ENCODE data around the gene SKAP2.

The SKAP2 gene

GRCh38 chr7:26743205-26743604 is 121.2 kb downstream of the SKAP2 start:
- FAIRE-seq, result no peak

DNA sequence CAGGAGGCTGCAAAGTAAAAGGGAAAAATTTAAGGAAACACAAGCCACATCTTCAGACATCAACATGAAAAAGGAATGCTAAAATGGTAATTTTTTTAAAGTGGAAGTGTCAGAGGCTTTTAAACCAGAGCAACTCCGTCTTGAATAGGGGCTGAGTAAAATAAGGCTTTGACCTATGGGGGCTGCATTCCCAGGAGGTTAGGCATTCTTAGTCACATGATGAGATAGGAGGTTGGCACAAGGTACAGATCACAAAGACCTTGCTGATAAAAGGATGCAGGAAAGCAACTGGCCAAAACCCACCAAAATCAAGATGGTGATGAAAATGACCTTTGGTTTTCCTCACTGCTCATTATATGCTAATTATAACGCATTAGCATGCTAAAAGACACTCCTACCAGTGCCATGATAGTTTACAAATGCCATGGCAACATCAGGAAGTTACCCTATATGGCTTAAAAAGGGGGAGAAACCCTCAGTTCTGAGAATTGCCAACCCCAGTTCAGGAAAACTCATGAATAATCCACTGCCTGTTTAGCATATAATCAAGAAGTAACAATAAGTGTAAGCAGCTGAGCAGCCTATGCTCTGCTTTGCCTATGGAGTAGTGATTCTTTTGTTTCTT is 128.3 kb downstream of the SKAP2 start:
- FAIRE-seq, result no peak

DNA sequence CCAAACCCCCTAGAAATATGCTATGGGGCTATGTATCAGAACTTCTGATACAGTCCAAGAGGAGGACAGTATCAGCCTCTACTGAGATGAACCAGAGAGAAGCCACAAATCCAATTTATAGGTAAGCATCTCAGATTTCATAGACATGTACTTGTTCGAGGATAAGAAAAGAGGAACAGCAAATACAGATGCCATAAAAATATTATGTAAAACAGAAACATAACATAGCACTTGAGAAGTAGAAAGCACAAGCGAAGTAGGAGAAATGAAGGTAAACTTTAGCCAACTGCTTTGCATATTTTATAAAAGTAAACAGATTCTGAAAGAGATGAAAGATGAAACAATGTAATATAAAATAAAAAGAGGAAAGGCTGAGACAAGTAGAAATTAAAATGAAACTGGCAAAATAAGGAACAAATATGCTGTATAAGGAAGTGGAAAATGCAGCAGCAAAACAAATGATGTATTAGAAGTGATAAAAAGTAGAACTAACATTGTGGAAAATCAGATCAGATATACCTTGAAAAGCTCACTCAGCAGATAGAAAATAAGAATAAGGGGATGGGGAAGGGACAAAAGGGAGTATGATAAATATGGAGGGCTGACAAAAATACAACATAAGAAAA is 135.1 kb downstream of the SKAP2 start:
- FAIRE-seq, result no peak

DNA sequence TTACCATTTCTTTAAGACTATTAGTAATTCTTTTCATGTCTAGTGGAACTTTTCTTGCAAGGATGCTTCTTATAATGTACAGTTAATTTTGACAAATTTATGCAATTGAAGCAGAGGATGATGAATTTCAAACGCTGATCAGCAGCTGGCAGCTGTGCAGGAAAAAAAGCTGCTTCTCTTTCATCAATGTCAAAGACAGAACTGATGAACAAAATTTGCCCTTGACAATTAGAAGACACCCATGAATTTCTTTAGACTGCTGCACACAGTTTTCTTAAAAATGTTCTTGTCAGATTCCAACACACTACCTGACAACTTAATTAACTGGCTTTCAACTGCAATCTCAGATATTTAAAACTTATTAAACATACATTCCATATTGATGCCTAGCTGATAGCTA is 138.3 kb downstream of the SKAP2 start:
- no peak for FAIRE-seq

- FAIRE-seq, result no peak
These were observed 139.6 kb downstream of the SKAP2 start for GRCh38 chr7:26724795-26725194.

DNA sequence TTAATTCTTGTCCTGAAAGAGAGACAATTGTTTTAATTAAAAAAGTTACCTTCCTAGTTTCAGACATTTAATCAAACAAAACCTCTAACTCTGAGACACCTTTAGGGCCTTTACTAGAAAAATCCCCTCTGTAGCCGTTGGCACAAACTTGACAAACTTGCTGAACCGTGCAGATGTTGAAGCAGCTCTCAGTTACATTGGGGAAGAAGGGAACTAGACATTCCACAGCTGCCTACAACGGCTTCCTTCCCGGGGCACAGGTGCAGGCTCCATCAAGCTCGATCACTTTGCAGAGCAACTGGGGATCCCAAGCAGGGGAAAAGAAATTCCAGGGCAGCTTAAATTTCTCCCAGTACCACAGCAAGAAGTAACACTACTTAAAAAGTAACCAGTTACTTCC is 141.3 kb downstream of the SKAP2 start:
- FAIRE-seq, result no peak

- no peak for FAIRE-seq
These were observed 142.9 kb downstream of the SKAP2 start for GRCh38 chr7:26721450-26721849.

DNA sequence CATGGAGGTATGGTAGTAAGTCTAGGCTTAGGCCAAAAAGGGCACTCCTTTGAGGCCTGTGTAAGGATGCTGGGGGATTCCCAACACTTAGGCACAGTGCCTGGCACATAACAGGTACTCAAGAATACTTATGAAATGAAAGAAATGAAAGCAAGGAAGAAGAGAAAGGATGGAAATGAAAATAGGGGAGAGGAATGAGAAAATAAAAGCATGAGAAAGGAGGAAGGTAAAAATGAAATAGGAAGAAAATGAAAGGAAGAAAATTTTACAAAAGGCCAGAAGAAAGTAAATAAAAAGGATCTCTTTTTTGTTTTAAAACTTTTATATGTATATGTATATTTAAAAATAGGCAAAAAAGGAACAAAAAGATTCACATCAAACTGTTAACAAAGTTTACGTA is 146.3 kb downstream of the SKAP2 start:
- FAIRE-seq, result no peak

- FAIRE-seq, result no peak
These were observed 150.0 kb downstream of the SKAP2 start for GRCh38 chr7:26714438-26714837.

DNA sequence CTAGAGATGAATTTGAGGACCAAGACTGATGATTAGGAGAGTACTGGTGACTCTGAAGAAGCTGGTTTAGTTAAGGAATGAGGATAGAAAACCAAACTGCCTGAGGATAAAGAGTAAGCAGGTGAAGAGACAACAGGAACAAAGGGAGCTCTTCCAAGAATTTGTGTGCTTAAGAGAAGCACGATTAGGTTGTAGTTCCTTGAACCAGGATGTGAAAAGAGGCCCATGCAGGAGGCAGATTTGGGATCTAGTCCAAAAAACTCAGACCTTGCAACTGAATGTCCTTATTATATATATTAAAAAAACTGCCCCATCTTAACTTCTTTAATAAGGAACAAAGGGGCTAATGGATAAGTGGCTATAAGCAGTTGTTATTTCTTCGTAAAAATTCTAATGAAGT is 150.4 kb downstream of the SKAP2 start:
- FAIRE-seq, result no peak

DNA sequence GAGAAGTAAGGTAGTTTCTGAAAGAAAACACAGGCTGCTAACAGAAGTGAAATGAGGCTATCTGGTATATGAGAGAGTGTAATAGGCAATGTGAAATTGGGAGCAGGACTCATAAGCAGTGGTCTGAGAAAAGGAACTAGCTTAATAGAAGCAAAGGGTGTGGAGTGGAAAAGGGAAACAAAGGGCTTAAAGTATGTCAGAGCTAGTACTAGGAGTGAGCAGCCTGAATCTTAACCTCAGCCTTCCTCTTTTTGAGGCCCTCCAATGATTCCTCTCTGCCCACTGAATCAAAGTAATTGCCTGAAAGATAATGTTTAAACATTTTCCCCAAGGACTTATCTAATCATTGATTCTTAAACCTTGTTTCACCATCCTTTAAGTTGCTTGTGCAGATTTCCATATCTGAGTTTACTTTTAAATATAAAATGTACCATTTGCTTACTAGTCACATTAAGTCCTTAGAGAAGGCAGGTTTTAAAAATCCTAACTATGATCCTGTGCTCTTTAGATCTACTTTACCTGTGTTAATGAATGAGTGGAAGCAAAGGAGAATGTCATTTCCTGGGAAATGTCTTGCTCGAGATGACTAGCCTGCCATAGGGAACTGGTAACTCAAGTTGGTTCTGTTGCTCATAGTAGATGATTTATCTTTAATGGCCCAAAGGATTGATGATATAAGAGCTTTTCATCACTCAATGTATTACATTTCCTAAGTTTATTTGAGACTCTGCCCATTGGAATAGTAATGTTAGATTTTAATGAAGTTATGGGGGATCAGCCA is 155.0 kb downstream of the SKAP2 start:
- no peak for FAIRE-seq

DNA sequence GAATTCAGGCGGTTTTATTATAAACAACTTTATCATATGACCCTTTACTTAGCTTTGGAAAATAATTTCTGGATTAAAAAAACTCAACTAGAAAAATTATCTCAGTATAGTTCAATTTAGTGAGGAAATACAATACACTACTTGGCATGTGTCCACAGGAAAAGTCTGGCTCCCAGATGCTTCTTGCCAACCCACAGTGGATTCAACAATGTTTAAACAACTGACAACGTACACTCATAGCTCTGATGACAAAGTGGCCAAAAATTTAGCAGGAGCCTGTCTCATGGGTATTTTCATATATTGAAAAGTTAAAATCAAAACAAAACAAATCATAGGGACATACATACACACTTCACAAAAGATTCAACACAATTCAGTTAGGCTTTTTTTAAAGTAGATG is 158.8 kb downstream of the SKAP2 start:
- no peak for FAIRE-seq

DNA sequence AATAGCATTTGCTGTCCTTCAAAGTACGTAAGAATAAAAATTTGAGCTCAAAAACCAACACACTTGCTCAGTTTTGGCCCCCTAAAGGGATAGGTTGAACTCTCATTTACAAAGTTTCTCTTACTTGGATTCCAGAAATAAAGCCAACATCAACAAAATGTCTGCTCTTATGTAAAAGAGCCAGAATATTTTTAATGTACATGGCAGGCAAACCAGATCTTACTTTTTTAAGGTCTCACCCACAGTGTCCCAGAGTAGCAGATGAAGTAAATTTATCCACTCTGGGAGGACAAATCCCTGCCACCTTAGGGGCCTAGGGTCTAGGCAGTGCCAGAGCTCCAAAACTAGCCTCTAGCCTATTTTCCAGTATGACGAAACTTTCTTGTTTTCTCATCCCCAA is 159.6 kb downstream of the SKAP2 start:
- FAIRE-seq, result no peak

GRCh38 chr7:26704036-26704435 is 160.4 kb downstream of the SKAP2 start:
- FAIRE-seq, result no peak

DNA sequence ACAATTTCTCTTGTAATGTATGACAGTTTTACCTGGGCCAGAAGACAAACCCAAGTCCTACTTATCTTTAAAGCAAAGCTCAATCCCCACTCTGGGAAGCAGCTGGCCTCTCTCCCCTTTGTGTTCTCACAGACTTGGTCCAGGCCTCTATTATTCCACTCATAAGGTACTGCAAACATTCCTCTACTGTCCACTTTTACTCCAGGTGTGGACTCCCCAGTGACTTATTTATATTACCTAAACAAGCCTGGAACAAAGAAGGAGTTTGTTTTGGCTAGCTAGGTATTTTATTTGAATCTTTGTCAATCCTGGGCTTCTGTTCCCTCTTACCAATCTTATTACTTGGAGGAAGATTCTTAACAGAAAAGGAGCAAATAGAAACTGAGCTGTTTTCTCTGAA is 163.5 kb downstream of the SKAP2 start:
- FAIRE-seq, result no peak

DNA sequence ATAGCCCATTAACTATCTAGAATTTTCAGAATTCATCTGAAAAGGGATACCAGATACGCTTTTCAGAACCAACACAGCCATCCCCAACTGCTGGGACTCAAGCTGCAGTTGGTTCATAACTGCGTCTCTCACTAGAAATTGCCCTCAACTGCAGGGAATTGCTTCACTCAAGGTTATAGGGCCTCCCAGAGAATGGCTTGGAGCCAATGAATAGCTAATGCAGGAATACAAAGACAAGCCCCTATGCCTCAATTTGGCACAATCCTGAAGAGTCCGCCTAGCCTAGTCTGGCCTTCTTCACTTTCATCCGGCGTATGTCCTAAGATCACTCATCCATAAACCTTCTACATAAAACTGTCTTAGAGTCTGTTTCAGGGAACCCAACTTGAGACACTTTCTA is 164.0 kb downstream of the SKAP2 start:
- FAIRE-seq, result no peak

- FAIRE-seq, result no peak
These were observed 164.6 kb downstream of the SKAP2 start for GRCh38 chr7:26699766-26700165.

GRCh38 chr7:26698806-26699205 is 165.6 kb downstream of the SKAP2 start:
- FAIRE-seq, result no peak

- no peak for FAIRE-seq
These were observed 166.2 kb downstream of the SKAP2 start for GRCh38 chr7:26698194-26698593.

DNA sequence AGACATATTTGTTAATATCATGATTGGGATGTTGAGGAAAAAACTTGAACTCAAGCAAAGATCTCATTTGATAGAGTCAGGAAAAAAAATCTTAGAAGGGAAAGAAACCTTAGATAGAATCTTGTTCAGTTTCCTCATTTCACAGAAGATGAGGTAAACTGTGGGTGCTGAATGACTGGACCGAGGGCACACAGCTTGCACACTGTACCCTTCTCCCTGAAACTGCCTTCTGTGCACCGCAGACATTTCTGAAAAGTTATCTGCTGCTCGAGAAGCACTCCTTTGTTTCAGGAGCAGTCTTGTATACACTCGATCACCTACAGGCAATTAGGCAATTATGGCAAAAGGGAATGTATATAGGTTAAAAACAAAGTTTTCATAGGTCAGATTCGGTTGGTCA is 167.4 kb downstream of the SKAP2 start:
- no peak for FAIRE-seq

- FAIRE-seq, result no peak
These were observed 168.2 kb downstream of the SKAP2 start for GRCh38 chr7:26696161-26696560.

- FAIRE-seq, result no peak
These were observed 169.7 kb downstream of the SKAP2 start for GRCh38 chr7:26694713-26695112.

DNA sequence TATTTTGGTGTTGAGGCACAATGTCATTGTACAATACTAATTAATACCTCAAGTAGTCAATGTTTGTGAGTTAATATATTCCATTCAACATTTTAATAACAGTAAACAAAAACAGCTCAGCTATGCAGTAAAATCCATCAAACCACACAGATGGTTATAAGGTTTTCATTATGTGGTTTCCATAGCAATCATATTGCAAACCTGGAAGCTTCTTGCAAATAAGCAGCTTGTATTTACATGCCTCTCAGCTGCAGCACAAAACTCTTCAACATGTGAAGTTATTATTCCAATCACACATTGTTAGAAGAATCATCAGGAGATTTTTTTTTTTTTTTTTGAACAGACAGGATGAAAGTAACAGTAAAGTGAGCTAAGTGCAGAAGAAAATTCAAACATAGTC is 170.2 kb downstream of the SKAP2 start:
- no peak for FAIRE-seq

DNA sequence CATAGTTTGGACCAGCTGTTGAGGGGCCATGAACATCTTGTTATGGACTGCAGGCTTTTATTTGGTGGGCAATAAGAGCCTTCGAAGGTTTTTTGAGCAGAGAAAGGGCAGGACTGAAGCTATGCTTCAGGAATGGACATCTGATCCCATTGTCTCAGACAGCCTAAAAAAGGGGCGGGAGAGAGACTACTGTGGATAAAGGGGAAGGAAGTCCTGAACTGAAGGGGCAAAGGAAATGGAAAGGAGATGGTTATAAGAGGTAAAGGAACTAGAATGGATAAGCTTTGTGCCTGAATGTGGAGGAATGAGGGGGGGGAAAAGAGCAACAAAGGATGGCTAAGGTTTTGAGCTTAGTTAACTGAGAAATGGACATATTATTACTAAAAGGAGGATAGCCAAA is 172.5 kb downstream of the SKAP2 start:
- FAIRE-seq, result no peak

Data from A204.1 (cell line).